Measurements from ENCODE around the gene KIF1A. TPM values are rescaled to one million over a fixed set of nuclear protein-coding genes. Genes with fewer than 3 reads are reported as not detected.
"Not testable (repeated sequence)": the region's sequence is repeated elsewhere in the genome, so short reads cannot be mapped to it uniquely, and the experiment has no call there.

KIF1A gene
- polyA plus RNA-seq, 1 experiment = not detected

DNA sequence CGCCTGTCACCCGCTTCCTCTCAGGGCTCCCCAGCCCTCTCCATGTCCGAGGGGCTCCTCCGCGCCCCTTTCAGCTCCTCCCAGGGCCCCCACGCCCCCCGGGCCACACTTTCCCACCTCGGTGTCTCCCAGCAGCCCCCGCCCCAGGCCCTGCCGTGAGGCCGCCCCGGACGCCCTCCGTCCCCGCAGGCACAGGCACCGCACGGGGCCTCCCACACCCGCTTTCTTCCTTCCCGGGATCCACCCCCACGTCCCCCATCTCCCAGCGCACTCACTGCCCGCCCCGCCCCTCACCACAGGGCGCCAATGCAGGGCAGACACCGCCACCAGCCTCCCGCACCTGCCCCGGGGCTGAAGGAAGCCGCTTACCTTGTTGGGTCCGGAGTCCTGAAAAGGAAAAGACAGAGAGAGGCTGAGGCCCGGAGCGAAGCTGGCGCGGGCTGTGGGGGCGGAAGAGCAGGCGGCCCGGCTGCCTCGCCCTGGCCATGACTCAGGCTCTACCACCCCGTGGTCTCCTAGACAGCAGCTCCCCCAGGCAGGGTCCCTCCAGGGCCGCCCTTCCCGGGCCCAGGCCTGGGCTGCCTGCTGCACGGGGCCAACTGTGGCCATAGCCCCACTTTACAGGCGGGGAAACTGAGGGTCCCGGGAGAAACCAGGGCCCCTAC is 37.7 kb downstream of the KIF1A start:
- Histone ChIP-seq H3K9me3 (ENCODE audit: control insufficient read depth, insufficient read depth, low read length) (peaks cover 57% of the 10 kb centered on the region), H3K27me3 (ENCODE audit: control insufficient read depth, insufficient read depth, low read length) (no peaks in the 10 kb centered on the region), H3K27ac (ENCODE audit: low read depth, low read length) (no peak overlapping the region), H3K4me3 (ENCODE audit: low read depth, low read length) (no peak overlapping the region)
- no peak for DNase-seq (ENCODE audit: low read depth, low spot score)
- TF ChIP-seq, protein P1, sequence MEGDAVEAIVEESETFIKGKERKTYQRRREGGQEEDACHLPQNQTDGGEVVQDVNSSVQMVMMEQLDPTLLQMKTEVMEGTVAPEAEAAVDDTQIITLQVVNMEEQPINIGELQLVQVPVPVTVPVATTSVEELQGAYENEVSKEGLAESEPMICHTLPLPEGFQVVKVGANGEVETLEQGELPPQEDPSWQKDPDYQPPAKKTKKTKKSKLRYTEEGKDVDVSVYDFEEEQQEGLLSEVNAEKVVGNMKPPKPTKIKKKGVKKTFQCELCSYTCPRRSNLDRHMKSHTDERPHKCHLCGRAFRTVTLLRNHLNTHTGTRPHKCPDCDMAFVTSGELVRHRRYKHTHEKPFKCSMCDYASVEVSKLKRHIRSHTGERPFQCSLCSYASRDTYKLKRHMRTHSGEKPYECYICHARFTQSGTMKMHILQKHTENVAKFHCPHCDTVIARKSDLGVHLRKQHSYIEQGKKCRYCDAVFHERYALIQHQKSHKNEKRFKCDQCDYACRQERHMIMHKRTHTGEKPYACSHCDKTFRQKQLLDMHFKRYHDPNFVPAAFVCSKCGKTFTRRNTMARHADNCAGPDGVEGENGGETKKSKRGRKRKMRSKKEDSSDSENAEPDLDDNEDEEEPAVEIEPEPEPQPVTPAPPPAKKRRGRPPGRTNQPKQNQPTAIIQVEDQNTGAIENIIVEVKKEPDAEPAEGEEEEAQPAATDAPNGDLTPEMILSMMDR (IDR thresholded peaks at IDR 0.05; ENCODE audit: low read depth, low read length) = no peak
- ChIA-PET POLR2A (no interaction called here), CTCF (no interaction called here)

DNA sequence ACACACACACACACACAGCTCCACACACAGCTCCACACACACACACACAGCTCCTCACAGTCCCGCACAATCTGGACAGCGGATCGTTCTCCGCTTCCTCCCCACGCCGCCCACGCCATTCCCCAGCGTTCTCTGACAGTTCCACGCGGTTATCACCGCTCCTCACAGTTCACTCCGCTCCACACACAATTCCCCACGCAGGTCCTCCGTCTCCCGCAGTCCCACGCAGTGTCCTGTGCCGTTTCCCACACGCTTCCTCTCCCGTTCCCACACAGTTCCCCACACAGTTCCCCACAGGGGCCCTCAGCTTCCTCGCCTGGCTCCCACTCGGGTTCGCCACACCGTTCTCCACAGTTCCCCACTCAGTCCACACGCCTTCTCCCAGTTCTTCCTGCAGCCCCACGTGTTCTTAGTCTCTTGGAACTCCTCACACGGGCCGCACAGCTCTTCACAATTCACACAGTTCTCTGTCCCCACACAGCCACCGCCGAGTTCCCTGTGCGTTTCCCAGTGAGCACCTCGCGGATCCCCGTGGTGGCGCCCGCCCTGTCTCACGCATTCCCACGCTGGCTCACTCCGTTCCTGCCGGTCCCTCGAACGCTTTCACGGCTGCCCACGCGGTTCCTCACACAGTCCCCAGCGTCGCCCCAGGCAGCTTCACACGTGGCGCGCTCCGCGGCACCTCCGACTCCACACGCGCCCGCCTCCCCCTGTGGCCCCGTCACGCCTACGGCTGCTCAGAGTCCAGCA is 38.4 kb downstream of the KIF1A start:
- H3K27ac ChIP-seq (ENCODE audit: low read depth, low read length) = no peak overlapping the region
- H3K27me3 ChIP-seq (ENCODE audit: control insufficient read depth, insufficient read depth, low read length) = no peaks in the 10 kb centered on the region
- ChIA-PET CTCF (no interaction called here), POLR2A (no interaction called here)
- DNase-seq (ENCODE audit: low read depth, low spot score) = no peak
- peaks cover 57% of the 10 kb centered on the region for H3K9me3 ChIP-seq (ENCODE audit: control insufficient read depth, insufficient read depth, low read length)
- no peak overlapping the region for H3K4me3 ChIP-seq (ENCODE audit: low read depth, low read length)
- TF ChIP-seq, protein P1 (IDR thresholded peaks at IDR 0.05; ENCODE audit: low read depth, low read length) = no peak

DNA sequence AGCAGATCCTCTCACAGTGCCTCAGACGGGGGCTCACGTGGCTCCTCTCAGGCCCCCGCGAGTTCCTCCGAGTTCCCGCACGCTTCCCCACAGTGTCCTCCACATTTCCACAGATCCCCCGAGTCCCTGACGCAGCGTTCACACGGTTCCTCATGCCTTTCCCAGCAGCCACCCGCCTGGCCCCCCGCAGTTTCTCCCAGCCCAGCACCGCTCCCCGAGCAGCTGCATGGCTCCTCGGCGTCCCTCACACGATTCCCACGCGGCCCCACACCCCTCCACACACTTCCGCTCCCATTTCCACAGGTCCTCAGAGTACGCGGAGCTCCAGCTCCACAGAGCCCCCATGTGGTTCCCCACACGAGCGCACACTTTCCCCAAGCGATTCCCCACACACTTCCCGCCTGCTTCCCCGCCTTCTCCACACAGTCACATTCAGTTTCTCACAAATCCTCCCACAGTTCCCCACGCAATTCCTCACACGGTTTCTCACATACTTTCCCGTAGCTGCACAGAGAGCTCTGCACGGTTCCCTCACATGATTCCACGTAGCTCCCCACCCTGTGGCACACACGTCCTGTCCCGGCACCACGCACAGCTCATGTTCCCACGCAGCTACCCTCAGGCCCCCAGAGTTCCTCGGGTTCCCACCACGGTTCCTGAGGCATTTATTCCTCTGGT is 39.9 kb downstream of the KIF1A start:
- DNase-seq (ENCODE audit: low read depth, low spot score) = no peak
- H3K27ac ChIP-seq (ENCODE audit: low read depth, low read length) = no peak overlapping the region
- POLR2A ChIA-PET = no interaction called here
- peaks cover 47% of the 10 kb centered on the region for H3K9me3 ChIP-seq (ENCODE audit: control insufficient read depth, insufficient read depth, low read length)
- H3K27me3 ChIP-seq (ENCODE audit: control insufficient read depth, insufficient read depth, low read length) = no peaks in the 10 kb centered on the region
- TF ChIP-seq, protein P1 (IDR thresholded peaks at IDR 0.05; ENCODE audit: low read depth, low read length) = no peak
- no peak overlapping the region for H3K4me3 ChIP-seq (ENCODE audit: low read depth, low read length)
- CTCF ChIA-PET = no interaction called here

DNA sequence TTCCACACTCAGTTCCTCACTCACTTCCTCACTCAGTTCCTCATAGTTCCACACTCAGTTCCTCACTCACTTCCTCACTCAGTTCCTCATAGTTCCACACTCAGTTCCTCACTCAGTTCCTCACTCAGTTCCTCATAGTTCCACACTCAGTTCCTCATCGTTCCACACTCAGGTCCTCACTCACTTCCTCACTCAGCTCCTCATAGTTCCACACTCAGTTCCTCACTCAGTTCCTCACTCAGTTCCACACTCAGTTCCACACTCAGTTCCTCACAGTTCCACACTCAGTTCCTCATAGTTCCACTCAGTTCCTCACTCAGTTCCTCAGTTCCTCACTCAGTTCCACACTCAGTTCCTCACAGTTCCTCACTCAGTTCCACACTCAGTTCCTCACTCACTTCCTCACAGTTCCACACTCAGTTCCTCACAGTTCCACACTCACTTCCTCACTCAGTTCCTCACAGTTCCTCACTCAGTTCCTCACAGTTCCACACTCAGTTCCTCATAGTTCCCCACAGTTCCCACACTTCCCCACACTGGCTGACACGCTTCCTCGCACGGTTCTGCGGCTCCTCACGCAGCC is 40.7 kb downstream of the KIF1A start:
- peaks cover 40% of the 10 kb centered on the region for H3K9me3 ChIP-seq (ENCODE audit: control insufficient read depth, insufficient read depth, low read length)
- DNase-seq (ENCODE audit: low read depth, low spot score); H3K27me3 ChIP-seq (ENCODE audit: control insufficient read depth, insufficient read depth, low read length); H3K4me3 ChIP-seq (ENCODE audit: low read depth, low read length); POLR2A ChIA-PET; H3K27ac ChIP-seq (ENCODE audit: low read depth, low read length): not testable (repeated sequence)
- CTCF ChIA-PET = interaction anchor here (0.6 kb wide), 1 partner anchor 41 kb away, joined by 3 read pairs; the partner anchor contains the start of gene KIF1A

DNA sequence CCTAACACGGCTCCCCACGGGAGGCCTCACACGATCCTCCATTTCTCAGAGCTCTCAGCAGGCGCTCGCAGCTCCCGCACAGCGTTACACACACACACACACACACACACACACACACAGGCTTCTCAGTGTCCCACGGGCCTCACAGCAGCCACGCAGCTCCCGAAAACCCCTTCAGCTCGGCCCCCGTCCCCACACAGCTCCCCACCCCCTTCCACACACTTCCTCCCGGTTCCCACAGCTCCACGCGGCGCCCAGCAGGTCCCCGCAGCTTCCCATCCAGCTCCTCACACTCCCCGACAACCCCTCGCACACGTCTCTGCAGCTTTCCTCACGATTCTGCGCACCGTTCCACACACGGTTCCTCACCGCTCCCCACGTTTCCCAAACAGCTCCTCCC is 41.6 kb downstream of the KIF1A start:
- DNase-seq (ENCODE audit: low read depth, low spot score) = no peak
- CTCF ChIA-PET = no interaction called here
- H3K4me3 ChIP-seq (ENCODE audit: low read depth, low read length) = no peak overlapping the region
- POLR2A ChIA-PET = interaction anchor here (0.6 kb wide), 1 partner anchor 192 kb away, joined by 4 read pairs; no protein-coding TSS in a partner anchor
- H3K27ac ChIP-seq (ENCODE audit: low read depth, low read length) = no peak overlapping the region
- peaks cover 31% of the 10 kb centered on the region for H3K9me3 ChIP-seq (ENCODE audit: control insufficient read depth, insufficient read depth, low read length)
- TF ChIP-seq, protein P1 (IDR thresholded peaks at IDR 0.05; ENCODE audit: low read depth, low read length) = no peak
- no peaks in the 10 kb centered on the region for H3K27me3 ChIP-seq (ENCODE audit: control insufficient read depth, insufficient read depth, low read length)

All from AG04450 (cell line).